ENCODE data around the gene CALN1.
"Not testable (repeated sequence)": the region's sequence is repeated elsewhere in the genome, so short reads cannot be mapped to it uniquely, and the experiment has no call there.

The CALN1 gene

GRCh38 chr7:71867626-71868025 lies 544.5 kb downstream of the CALN1 start:
- no peak for DNase-seq (ENCODE audit: low spot score)

- DNase-seq (ENCODE audit: low spot score) = no peak
Observed at GRCh38 chr7:71865172-71865571, 547.0 kb downstream of the CALN1 start.

DNA sequence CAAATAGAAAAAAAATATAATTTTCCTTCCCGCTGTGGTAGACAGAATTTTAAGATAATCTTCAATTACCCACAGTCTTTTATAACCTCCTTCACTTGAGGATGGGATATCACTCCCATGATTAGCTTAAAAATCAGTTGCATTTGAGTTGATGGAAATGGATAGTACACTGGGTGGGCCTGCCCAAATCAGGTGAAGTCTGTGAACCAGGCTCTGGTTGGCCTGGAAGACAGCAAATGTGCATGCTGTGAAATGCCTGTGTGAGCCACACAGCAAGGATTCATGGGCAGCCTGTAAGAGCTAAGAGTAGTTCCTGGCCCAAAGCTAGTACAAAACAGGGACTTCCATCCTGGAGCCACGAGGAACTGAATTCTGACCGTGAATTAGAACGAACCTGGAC lies 548.0 kb downstream of the CALN1 start:
- DNase-seq (ENCODE audit: low spot score) = no peak

DNA sequence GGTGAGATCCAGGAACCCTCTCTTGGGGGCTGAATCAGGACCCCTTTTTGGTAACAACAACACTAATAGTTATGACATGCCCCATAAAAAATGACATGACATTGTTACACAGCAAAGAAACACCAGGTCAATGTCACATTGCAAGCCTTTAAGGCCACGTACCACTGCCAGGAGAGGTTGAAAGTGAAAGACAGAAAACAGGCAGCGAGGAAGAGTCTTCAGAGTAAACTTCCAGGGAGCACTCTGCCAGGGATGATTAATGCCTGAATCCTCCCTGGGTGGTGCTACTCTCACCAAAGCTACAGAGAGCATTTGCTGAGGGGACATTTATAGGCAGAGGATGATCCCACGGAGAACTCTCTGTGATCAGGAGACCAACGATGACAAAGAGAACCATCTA lies 551.6 kb downstream of the CALN1 start:
- DNase-seq (ENCODE audit: low spot score) = no peak

DNA sequence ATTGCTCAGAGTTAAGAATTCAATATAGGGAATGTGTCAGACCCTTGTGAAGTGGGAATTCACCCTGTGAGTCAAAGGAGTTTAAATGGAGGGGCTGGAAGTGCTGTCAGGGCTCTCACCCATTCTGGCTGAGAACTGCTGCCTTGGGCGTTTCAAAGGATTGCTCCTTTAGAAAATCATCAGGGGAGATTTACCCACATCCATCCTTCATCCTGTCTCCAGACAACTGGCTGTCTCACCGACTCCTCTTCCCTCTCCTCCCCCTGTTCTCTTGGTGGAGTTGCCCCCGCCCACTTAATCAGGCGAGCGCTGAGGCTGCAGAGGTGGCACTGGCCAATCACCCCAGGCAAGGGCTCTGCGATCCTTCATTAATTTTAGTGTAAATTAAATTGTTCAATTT lies 554.8 kb downstream of the CALN1 start:
- no peak for DNase-seq (ENCODE audit: low spot score)

- no peak for DNase-seq (ENCODE audit: low spot score)
Observed at GRCh38 chr7:71854546-71855397, 557.4 kb downstream of the CALN1 start.

DNA sequence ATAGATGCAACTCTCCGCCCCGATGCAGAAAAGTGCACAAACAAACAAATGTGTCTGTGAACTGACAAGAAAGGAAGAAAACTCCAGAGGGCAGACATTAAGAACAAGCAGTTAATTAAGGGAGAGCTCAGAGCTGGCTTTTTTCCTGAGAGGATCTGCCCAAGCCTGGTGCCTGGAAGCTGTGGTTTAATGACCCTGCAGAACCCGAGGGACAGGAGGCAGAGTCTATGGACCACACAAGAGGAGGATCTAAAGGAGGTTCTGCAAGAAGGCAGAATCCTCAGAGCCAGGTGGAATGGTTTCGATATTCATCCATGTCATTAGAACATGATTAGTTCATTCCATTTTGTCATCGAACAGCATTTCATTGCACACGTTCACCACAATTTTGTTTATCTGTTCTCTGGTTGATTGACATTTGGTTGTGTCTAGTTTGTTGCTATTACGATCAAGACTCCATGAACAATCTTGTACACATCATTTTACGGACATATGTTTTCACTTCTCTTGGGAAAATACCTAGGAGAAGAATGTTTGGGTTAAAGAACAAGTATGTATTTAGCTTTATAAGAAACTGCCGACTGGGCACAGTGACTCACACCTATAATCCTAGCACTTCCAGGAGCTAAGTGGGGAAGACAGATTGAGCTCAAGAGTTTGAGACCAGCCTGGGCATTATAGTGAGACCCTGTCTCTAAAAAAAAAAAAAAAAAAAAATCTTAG lies 560.2 kb downstream of the CALN1 start:
- DNase-seq (ENCODE audit: low spot score) = no peak

GRCh38 chr7:71846160-71846559 lies 566.0 kb downstream of the CALN1 start:
- DNase-seq (ENCODE audit: low spot score) = no peak

GRCh38 chr7:71843676-71844075 lies 568.5 kb downstream of the CALN1 start:
- DNase-seq (ENCODE audit: low spot score) = no peak

DNA sequence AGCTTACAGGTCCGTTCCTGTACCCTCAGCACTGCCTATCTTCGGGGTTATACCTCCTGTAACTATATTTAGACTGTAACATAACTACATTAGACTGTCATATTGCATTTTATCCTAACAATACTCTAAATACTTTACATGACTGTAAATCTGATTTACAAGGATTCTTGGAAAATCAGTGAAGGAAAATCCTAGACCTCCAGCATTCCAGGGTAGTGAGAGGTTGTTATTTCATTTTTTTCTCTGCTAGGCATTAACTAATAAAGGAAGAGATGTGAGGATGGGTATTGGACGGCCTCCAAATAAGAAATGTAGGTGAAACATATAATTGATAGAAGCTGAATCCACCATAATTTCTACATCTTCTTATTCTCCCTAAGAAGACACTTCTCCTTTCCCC lies 569.4 kb downstream of the CALN1 start:
- no peak for DNase-seq (ENCODE audit: low spot score)

GRCh38 chr7:71842381-71842780 lies 569.8 kb downstream of the CALN1 start:
- DNase-seq (ENCODE audit: low spot score) = no peak

DNA sequence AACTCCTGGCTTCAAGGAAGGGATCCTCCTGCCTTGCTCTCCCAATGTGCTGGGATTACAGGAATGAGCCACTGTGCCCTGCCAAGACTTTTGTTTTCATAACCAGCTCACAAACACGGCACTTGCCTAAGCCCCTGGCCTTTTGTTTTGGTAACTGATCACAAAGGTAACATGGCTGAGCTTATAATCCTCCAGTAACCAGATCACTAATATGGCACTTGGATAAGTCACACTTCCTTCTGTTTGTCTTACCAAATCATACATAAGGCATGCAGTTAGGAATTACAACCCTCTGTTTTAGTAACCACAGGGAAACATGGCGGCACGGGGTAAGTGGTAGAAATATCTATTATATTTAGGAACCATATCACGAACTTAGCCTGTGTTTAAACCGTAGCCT lies 577.1 kb downstream of the CALN1 start:
- no peak for DNase-seq (ENCODE audit: low spot score)

DNA sequence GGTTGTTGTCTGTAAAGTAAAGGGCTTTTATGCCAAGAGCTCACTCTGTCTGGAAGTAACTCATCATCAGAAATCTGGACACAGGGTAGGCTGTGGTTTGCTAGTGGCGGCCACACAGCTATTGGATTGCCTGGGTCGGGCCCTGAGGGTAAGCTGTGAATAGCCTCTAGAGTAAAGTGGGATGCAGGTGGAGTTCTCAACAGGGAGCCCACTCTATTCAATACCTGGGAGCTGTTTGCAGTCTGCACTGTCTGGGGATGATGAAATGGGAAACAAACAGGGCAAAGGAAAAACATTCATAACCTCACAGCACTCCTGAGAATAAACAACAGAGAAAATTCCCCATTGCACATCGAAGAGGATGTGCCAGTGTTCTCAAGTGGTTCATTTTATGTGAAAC lies 582.6 kb downstream of the CALN1 start:
- no peak for DNase-seq (ENCODE audit: low spot score)

DNA sequence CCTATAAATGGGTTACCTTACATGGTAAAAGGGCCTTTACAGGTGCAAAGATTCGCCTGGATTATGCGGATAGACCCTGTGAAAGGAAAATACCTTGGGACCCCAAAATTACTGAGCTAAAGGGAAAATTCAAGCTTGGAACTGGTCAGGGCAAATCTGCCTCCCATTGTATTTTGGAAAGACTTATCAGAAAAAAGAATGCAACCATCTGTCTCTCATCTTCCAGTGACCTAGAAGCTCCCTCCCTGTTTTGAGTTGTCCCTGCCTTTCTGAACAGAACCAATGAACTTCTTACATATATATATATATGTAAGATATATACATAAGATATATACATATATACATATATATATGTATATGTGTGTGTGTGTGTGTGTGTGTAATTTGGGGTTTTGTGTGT lies 583.8 kb downstream of the CALN1 start:
- no peak for DNase-seq (ENCODE audit: low spot score)

GRCh38 chr7:71826141-71826540 lies 586.0 kb downstream of the CALN1 start:
- no peak for DNase-seq (ENCODE audit: low spot score)

GRCh38 chr7:71824006-71824760 lies 588.0 kb downstream of the CALN1 start:
- DNase-seq (ENCODE audit: low spot score) = no peak

DNA sequence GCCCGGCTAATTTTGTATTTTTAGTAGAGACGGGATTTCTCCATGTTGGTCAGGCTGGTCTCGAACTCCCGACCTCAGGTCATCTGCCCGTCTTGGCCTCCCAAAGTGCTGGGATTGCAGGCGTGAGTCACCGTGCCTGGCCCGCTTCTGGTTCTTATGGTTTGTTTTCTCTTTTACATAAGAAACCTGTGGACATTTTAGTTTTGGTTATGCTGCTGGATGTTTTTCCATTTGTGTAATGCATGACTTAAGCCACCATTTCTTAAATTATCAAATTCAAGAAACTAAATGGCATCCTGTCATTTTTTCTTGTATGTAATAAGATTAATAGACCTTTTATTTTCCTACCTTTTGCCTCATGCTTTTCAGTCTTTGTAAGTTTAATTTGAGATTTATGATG lies 589.7 kb downstream of the CALN1 start:
- not testable (repeated sequence) for DNase-seq (ENCODE audit: low spot score)

GRCh38 chr7:71817916-71818315 lies 594.2 kb downstream of the CALN1 start:
- no peak for DNase-seq (ENCODE audit: low spot score)

- no peak for DNase-seq (ENCODE audit: low spot score)
Observed at GRCh38 chr7:71808115-71808514, 604.0 kb downstream of the CALN1 start.

DNA sequence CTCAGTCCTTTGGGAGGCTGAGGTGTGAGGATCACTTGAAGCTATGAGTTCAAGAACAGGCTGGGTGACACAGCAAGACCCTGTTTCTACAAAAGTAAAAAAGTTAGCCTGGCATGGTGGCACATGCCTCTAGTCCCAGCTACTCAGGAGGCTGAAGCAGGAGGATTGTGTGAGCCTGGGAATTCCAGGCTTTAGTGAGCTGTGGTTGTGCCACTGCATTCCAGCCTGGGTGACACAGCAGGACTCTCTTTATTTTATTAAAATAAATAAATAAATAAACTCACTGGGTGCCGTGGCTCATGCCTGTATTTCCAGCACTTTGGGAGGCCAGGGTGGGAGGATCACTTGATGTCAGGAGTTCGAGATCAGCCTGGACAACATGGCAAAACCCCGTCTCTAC lies 607.9 kb downstream of the CALN1 start:
- DNase-seq (ENCODE audit: low spot score) = no peak

DNA sequence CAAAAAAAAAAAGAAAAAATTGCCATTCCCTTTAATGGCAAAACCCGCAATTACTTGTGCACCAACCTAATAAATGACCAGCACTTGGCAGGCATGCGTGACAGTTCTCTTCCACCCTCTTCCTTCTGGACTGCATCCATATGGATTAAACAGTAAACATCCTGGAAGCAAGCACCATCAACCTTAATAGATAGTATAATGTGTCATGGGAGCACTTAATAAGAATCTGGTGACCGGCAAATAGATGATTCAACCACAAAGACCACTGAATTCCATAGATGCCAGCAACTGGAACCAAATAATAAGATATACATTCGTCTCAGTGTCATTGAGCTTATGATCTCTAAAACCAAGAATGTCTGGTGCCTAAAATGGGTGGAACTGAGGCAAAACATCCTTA lies 610.2 kb downstream of the CALN1 start:
- no peak for DNase-seq (ENCODE audit: low spot score)

DNA sequence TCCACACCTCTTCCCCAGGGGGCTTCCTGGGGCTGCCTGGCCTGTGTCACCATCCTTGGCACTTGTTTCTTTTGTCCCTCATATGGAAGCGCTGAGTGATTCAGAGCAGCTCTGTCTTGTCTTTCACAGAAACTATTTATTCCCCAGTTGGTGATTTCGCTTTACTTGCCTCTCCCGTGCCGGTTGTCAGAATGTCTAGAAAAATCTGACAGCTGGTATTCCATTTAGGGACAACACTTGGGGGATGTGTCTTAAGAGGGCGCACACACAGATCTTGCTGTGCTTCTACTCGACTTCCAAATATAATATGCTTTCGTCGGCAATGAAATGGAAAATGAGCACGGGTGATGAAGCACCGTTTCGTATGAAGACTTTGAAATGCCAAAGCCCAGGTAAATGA lies 611.8 kb downstream of the CALN1 start:
- no peak for DNase-seq (ENCODE audit: low spot score)

DNA sequence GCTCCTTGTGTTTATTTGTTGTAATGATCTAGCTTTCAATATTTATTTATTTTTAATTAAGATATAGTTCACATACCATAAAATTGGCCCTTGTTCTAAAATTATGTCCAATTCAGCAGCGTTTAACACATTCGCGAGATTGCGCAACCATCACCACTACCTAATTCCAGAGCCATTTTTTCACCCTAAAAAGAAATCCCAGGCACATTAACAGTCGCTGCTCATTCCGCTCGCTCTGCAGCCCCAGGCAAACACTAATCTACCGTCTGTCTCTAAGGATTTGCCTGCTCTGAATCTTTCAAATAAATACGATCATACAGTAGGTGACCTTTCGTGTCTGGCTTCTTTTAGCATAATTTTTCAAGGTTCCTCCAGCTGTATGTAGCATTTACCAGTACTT lies 616.7 kb downstream of the CALN1 start:
- DNase-seq (ENCODE audit: low spot score) = no peak
